ENCODE data around the gene SKP1. TPM values are rescaled to one million over a fixed set of nuclear protein-coding genes. Genes with fewer than 3 reads are reported as not detected.

Gene SKP1
- total RNA-seq, 2 donors from 2014 or later = 343 to 391 TPM

- H3K9me3 ChIP-seq = no peaks in the 10 kb centered on the region
- no peaks in the 10 kb centered on the region for H3K4me1 ChIP-seq (replicated peaks)
- H3K36me3 ChIP-seq = no peaks in the 10 kb centered on the region
- H3K4me3 ChIP-seq = no peak overlapping the region
- H3K27me3 ChIP-seq (replicated peaks; ENCODE audit: insufficient read depth) = no peaks in the 10 kb centered on the region
- no peak for DNase-seq (ENCODE audit: low spot score)
- no peak overlapping the region for H3K27ac ChIP-seq
- WGBS = 91% methylated on average over 11 of the region's 11 CpGs
- intact Hi-C loops (cut with DNase I) = no loop called here
- TF ChIP-seq POLR2AphosphoS5 (IDR thresholded peaks at IDR 0.05) = no peak
- TF ChIP-seq, protein P1, sequence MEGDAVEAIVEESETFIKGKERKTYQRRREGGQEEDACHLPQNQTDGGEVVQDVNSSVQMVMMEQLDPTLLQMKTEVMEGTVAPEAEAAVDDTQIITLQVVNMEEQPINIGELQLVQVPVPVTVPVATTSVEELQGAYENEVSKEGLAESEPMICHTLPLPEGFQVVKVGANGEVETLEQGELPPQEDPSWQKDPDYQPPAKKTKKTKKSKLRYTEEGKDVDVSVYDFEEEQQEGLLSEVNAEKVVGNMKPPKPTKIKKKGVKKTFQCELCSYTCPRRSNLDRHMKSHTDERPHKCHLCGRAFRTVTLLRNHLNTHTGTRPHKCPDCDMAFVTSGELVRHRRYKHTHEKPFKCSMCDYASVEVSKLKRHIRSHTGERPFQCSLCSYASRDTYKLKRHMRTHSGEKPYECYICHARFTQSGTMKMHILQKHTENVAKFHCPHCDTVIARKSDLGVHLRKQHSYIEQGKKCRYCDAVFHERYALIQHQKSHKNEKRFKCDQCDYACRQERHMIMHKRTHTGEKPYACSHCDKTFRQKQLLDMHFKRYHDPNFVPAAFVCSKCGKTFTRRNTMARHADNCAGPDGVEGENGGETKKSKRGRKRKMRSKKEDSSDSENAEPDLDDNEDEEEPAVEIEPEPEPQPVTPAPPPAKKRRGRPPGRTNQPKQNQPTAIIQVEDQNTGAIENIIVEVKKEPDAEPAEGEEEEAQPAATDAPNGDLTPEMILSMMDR (IDR thresholded peaks at IDR 0.05) = no peak
- no peak for TF ChIP-seq POLR2A (IDR thresholded peaks at IDR 0.05)
Measured at GRCh38 chr5:134099288-134099872, 77.4 kb downstream of the SKP1 start.

Small RNA genes within 50 kb of the gene (microRNA-seq; reads per million reads assigned to microRNA genes)
- not detected for gene MIR3661

Small RNA genes within 50 kb of the gene (small RNA-seq; reads per million reads assigned to genes)
- gene MIR3661 = 0 reads per million in 2 donors

Other genes with a start within 250 kb of the SKP1 start
- 10 to 100 TPM; 68.4 to 71.8 TPM for gene C5orf15, start 208.3 kb downstream of the SKP1 start, total RNA-seq
- 100 to 1,000 TPM; 142 to 143 TPM for gene VDAC1, start 172.0 kb downstream of the SKP1 start, total RNA-seq
- 1 to 10 TPM; 8.1 to 9.8 TPM for gene TCF7, start 62.3 kb downstream of the SKP1 start, total RNA-seq
- 100 to 1,000 TPM; 119 to 175 TPM for gene PPP2CA, start 49.1 kb upstream of the SKP1 start, total RNA-seq
- 1 to 10 TPM; 1.6 to 6.6 TPM for gene CDKL3, start 190.2 kb upstream of the SKP1 start, total RNA-seq
- 10 to 100 TPM; 27.4 to 57.7 TPM for gene UBE2B, start 194.6 kb upstream of the SKP1 start, total RNA-seq
- 10 to 100 TPM; 16.8 to 41.3 TPM for gene CDKN2AIPNL, start 234.9 kb upstream of the SKP1 start, total RNA-seq